ENCODE data around the gene SSBP4.

DNA sequence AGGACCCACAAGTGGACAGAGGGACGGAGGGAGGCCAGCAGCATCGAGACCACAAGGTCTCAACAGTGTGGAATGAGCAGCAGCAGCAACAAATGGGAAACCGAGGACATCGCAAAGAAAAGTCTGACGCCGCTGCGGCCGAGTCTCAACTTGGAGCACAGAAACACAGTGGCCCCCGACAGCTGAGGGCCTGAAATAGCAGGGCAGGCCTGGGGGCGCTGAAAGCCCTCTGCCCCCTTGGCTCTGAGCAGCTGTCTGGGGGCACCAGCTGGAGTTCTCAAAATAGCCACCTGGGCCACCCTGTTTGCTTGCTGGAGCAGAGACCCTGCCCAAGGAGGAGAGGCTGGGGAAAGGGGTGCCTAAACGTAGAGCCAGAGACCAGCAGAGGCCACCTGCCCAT is 24.6 kb downstream of the SSBP4 start:
- TF ChIP-seq EZH2 (IDR thresholded peaks at IDR 0.05; ENCODE audit: borderline replicate concordance, insufficient read depth, low read depth, low read length, poor library complexity, severe bottlenecking), result no peak
- TF ChIP-seq, protein P1, sequence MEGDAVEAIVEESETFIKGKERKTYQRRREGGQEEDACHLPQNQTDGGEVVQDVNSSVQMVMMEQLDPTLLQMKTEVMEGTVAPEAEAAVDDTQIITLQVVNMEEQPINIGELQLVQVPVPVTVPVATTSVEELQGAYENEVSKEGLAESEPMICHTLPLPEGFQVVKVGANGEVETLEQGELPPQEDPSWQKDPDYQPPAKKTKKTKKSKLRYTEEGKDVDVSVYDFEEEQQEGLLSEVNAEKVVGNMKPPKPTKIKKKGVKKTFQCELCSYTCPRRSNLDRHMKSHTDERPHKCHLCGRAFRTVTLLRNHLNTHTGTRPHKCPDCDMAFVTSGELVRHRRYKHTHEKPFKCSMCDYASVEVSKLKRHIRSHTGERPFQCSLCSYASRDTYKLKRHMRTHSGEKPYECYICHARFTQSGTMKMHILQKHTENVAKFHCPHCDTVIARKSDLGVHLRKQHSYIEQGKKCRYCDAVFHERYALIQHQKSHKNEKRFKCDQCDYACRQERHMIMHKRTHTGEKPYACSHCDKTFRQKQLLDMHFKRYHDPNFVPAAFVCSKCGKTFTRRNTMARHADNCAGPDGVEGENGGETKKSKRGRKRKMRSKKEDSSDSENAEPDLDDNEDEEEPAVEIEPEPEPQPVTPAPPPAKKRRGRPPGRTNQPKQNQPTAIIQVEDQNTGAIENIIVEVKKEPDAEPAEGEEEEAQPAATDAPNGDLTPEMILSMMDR (IDR thresholded peaks at IDR 0.05), result no peak
